ENCODE measurements around the gene SLC16A1. TPM values are rescaled to one million over a fixed set of nuclear protein-coding genes. Genes with fewer than 3 reads are reported as not detected.

SLC16A1 gene
- total and polyA plus RNA-seq, 2 donors (not counting 3 experiments of a cell fraction or from before 2014, with no cell fraction given): 148 to 188 TPM

DNA sequence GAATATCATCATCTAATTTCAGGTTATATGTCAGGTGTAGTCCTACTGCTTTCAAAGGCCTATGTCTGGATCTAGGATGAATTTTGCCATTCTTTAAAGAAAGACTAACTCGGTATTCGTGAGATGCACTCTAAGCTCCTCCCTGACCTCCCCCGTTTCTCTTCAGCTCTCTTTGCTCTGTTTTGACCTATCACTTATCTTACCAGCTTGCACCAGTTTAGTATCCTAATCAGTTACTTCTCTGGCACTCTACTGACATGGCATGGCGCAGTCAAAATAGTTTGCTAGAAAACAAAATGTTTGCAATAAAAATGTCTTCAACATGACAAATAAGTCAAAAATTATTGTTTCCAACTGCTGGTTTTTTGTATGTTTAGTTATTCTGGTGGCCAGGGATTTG lies 8.4 kb upstream of the SLC16A1 start:
- dilution Hi-C loops (cut with MboI; ENCODE audit: extremely low pct_ligation_motif_present, low sequenced_read_pairs) (no loop called here), intact Hi-C loops (cut with micrococcal nuclease) (no loop called here)
- peaks cover 11 to 12% of the 10 kb centered on the region in 2 experiments for H3K36me3 ChIP-seq (ENCODE audit: control insufficient read depth in 2 of 2, extremely low read depth in 1 of 2, insufficient read depth in 2 of 2, low read length in 2 of 2)
- H3K4me2 ChIP-seq (ENCODE audit: insufficient read depth, low read length): no peak overlapping the region
- H2AFZ ChIP-seq (ENCODE audit: low read depth, low read length): no peak overlapping the region
- H3K27me3 ChIP-seq (ENCODE audit: control insufficient read depth in 2 of 2, insufficient read depth in 2 of 2, low read length in 2 of 2): no peaks in the 10 kb centered on the region
- no peak overlapping the region for H3K9ac ChIP-seq (replicated peaks; ENCODE audit: extremely low read depth, insufficient read depth, low read length)
- peaks cover 34% of the 10 kb centered on the region for H3K79me2 ChIP-seq (ENCODE audit: control insufficient read depth, insufficient read depth, low read length)
- ChIA-PET POLR2A (interaction anchor here (0.7 kb wide), 1 partner anchor 8 kb away, joined by 3 read pairs; the partner anchor contains the start of gene SLC16A1), CTCF (interaction anchor here (1.6 kb wide), 1 partner anchor 79 kb away, joined by 3 read pairs; no protein-coding TSS in a partner anchor)
- BruUV-seq (replicated peaks): no TSS peak
- no peaks in the 10 kb centered on the region for H4K20me1 ChIP-seq (replicated peaks; ENCODE audit: control insufficient read depth, extremely low read depth, insufficient read depth, low read length)
- no peak overlapping the region for H3K4me3 ChIP-seq (replicated peaks in 1 of 3; ENCODE audit: insufficient read depth in 1 of 3, low read depth in 1 of 3, low read length in 3 of 3)
- no peak for TF ChIP-seq MYC (IDR thresholded peaks at IDR 0.05; ENCODE audit: low read depth, low read length)
- TF ChIP-seq EZH2 (IDR thresholded peaks at IDR 0.05; ENCODE audit: borderline replicate concordance, low read depth, low read length, severe bottlenecking): no peak
- no peak for TF ChIP-seq MAX (IDR thresholded peaks at IDR 0.05; ENCODE audit: insufficient read depth, insufficient read length)
- no peak for TF ChIP-seq JUN (IDR thresholded peaks at IDR 0.05; ENCODE audit: borderline replicate concordance, insufficient read depth, insufficient read length, low read depth)
- H3K9me3 ChIP-seq (replicated peaks; ENCODE audit: control insufficient read depth, insufficient read depth, low read length): no peaks in the 10 kb centered on the region
- H3K27ac ChIP-seq (ENCODE audit: insufficient read depth, low read depth, low read length): no peak overlapping the region
- no peaks in the 10 kb centered on the region for H3K9me1 ChIP-seq (replicated peaks; ENCODE audit: control insufficient read depth, extremely low read depth, insufficient read depth, low read length)
- H3K4me1 ChIP-seq (ENCODE audit: control insufficient read depth, extremely low read depth, insufficient read depth, low read length): no peaks in the 10 kb centered on the region
- FAIRE-seq: no peak
- DNase-seq (ENCODE audit: low read depth, low spot score): no peak

- intact Hi-C loops (cut with micrococcal nuclease): no loop called here
- no peak for TF ChIP-seq CTCF (IDR thresholded peaks at IDR 0.05; ENCODE audit: extremely low read depth in 1 of 2, insufficient read depth in 1 of 2, low read depth in 1 of 2, low read length in 2 of 2)
- no peak for TF ChIP-seq JUN (IDR thresholded peaks at IDR 0.05; ENCODE audit: borderline replicate concordance, insufficient read depth, insufficient read length, low read depth)
- no peak for TF ChIP-seq MAX (IDR thresholded peaks at IDR 0.05; ENCODE audit: insufficient read depth, insufficient read length)
- no peak for TF ChIP-seq FOS (IDR thresholded peaks at IDR 0.05; ENCODE audit: borderline replicate concordance, insufficient read depth, low read length)
- TF ChIP-seq POLR2A (IDR thresholded peaks at IDR 0.05; ENCODE audit: low read depth, low read length): no peak
- no peak for TF ChIP-seq EZH2 (IDR thresholded peaks at IDR 0.05; ENCODE audit: borderline replicate concordance, low read depth, low read length, severe bottlenecking)
- no peak for TF ChIP-seq MYC (IDR thresholded peaks at IDR 0.05; ENCODE audit: low read depth, low read length)
- TF ChIP-seq GATA2 (IDR thresholded peaks at IDR 0.05; ENCODE audit: insufficient read depth, insufficient read length, low read depth, low read length): no peak
- no peak for TF ChIP-seq POLR2AphosphoS5 (IDR thresholded peaks at IDR 0.05; ENCODE audit: insufficient read depth, low read depth, low read length)
- Histone ChIP-seq H3K27ac (ENCODE audit: insufficient read depth, low read depth, low read length) (no peak overlapping the region), H3K79me2 (ENCODE audit: control insufficient read depth, insufficient read depth, low read length) (peaks cover 65% of the 10 kb centered on the region), H3K4me2 (ENCODE audit: insufficient read depth, low read length) (no peak overlapping the region), H4K20me1 (replicated peaks; ENCODE audit: control insufficient read depth, extremely low read depth, insufficient read depth, low read length) (no peaks in the 10 kb centered on the region), H3K9ac (replicated peaks; ENCODE audit: extremely low read depth, insufficient read depth, low read length) (no peak overlapping the region), H3K27me3 (ENCODE audit: control insufficient read depth in 2 of 2, insufficient read depth in 2 of 2, low read length in 2 of 2) (no peaks in the 10 kb centered on the region), H3K9me3 (replicated peaks; ENCODE audit: control insufficient read depth, insufficient read depth, low read length) (no peaks in the 10 kb centered on the region), H2AFZ (ENCODE audit: low read depth, low read length) (no peak overlapping the region), H3K36me3 (ENCODE audit: control insufficient read depth in 2 of 2, extremely low read depth in 1 of 2, insufficient read depth in 2 of 2, low read length in 2 of 2) (peaks cover 0 to 3% of the 10 kb centered on the region in 2 experiments), H3K9me1 (replicated peaks; ENCODE audit: control insufficient read depth, extremely low read depth, insufficient read depth, low read length) (no peaks in the 10 kb centered on the region), H3K4me3 (replicated peaks in 1 of 3; ENCODE audit: insufficient read depth in 1 of 3, low read depth in 1 of 3, low read length in 3 of 3) (no peak overlapping the region), H3K4me1 (ENCODE audit: control insufficient read depth, extremely low read depth, insufficient read depth, low read length) (peaks cover 17% of the 10 kb centered on the region)
- ChIA-PET POLR2A (no interaction called here), CTCF (no interaction called here)
- no peak for FAIRE-seq
- no TSS peak for BruUV-seq (replicated peaks)
- dilution Hi-C loops (cut with MboI; ENCODE audit: extremely low pct_ligation_motif_present, low sequenced_read_pairs): no loop called here
- DNase-seq (ENCODE audit: low read depth, low spot score): no peak
Measured at GRCh38 chr1:112961072-112961471, 5.1 kb upstream of the SLC16A1 start.

Measured in endothelial cell of umbilical vein (primary cell).